HL-60 (cell line): ENCODE data around the gene LCE7A.

Experiments used
- SPI1 ChIP-seq: IDR thresholded peaks from 2 replicates; pipeline ENCODE4 v1.6.1; 2012; ENCODE audit warnings: low read depth, mild to moderate bottlenecking, borderline replicate concordance
- TF ChIP-seq, protein P1 (sequence below): IDR thresholded peaks from 2 replicates; pipeline ENCODE4 v1.6.1; 2012; ENCODE audit warnings: low read depth; ENCODE audit not compliant: insufficient replicate concordance
- TF ChIP-seq, protein P2 (sequence below): IDR thresholded peaks from one replicate; pipeline ENCODE4 v1.5.1; 2011; ENCODE audit warnings: low read length, control low read depth, inconsistent platforms; ENCODE audit not compliant: insufficient read depth

- TF ChIP-seq, protein P1, sequence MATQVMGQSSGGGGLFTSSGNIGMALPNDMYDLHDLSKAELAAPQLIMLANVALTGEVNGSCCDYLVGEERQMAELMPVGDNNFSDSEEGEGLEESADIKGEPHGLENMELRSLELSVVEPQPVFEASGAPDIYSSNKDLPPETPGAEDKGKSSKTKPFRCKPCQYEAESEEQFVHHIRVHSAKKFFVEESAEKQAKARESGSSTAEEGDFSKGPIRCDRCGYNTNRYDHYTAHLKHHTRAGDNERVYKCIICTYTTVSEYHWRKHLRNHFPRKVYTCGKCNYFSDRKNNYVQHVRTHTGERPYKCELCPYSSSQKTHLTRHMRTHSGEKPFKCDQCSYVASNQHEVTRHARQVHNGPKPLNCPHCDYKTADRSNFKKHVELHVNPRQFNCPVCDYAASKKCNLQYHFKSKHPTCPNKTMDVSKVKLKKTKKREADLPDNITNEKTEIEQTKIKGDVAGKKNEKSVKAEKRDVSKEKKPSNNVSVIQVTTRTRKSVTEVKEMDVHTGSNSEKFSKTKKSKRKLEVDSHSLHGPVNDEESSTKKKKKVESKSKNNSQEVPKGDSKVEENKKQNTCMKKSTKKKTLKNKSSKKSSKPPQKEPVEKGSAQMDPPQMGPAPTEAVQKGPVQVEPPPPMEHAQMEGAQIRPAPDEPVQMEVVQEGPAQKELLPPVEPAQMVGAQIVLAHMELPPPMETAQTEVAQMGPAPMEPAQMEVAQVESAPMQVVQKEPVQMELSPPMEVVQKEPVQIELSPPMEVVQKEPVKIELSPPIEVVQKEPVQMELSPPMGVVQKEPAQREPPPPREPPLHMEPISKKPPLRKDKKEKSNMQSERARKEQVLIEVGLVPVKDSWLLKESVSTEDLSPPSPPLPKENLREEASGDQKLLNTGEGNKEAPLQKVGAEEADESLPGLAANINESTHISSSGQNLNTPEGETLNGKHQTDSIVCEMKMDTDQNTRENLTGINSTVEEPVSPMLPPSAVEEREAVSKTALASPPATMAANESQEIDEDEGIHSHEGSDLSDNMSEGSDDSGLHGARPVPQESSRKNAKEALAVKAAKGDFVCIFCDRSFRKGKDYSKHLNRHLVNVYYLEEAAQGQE = no peak
- TF ChIP-seq, protein P2, sequence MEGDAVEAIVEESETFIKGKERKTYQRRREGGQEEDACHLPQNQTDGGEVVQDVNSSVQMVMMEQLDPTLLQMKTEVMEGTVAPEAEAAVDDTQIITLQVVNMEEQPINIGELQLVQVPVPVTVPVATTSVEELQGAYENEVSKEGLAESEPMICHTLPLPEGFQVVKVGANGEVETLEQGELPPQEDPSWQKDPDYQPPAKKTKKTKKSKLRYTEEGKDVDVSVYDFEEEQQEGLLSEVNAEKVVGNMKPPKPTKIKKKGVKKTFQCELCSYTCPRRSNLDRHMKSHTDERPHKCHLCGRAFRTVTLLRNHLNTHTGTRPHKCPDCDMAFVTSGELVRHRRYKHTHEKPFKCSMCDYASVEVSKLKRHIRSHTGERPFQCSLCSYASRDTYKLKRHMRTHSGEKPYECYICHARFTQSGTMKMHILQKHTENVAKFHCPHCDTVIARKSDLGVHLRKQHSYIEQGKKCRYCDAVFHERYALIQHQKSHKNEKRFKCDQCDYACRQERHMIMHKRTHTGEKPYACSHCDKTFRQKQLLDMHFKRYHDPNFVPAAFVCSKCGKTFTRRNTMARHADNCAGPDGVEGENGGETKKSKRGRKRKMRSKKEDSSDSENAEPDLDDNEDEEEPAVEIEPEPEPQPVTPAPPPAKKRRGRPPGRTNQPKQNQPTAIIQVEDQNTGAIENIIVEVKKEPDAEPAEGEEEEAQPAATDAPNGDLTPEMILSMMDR = no peak
- no peak for TF ChIP-seq SPI1
Observed at GRCh38 chr1:152888126-152888525, 28.3 kb downstream of the LCE7A start.
